Mesothelial cell of epicardium (in vitro differentiated cells): ENCODE measurements around the gene SMCP. TPM values are rescaled to one million over a fixed set of nuclear protein-coding genes. Genes with fewer than 3 reads are reported as not detected.

Experiments
- DNase-seq, 2 experiments: peaks; one replicate each; pipeline ENCODE4 v3.0.0; 2021; ENCODE audit warnings: low spot score in 2 of 2; ENCODE audit not compliant: unreplicated experiment in 2 of 2
- H3K27ac Mint-ChIP-seq: 2 replicates; pipeline ENCODE4 v1.8.0; 2021; ENCODE audit warnings: mixed read lengths
- H3K27me3 Mint-ChIP-seq: 2 replicates; pipeline ENCODE4 v1.8.0; 2021; ENCODE audit warnings: low read depth, mixed read lengths
- H3K36me3 Mint-ChIP-seq: 2 replicates; pipeline ENCODE4 v1.8.0; 2021; ENCODE audit warnings: mixed read lengths
- H3K4me1 Mint-ChIP-seq: 2 replicates; pipeline ENCODE4 v1.8.0; 2021; ENCODE audit warnings: mixed read lengths
- H3K4me3 Mint-ChIP-seq: 2 replicates; pipeline ENCODE4 v1.8.0; 2021; ENCODE audit warnings: mild to moderate bottlenecking, moderate library complexity, mixed read lengths
- H3K9me3 Mint-ChIP-seq: 2 replicates; pipeline ENCODE4 v1.8.0; 2021; ENCODE audit warnings: mixed read lengths
- CTCF ChIP-seq: fragments of 200-600 bp; sonication (generic); IDR thresholded peaks from one replicate; pipeline ENCODE4 v1.5.0; 2021; ENCODE audit warnings: antibody characterized with exemption; ENCODE audit not compliant: unreplicated experiment
- total RNA-seq: library from RNA; stranded (reverse); gene quantifications from 3 replicates; pipeline ENCODE4 v1.2.1, GENCODE V29; 2021

Gene SMCP
- total RNA-seq, 1 donor from 2014 or later = not detected

- Mint-ChIP-seq H3K36me3 (no peaks in the 10 kb centered on the region), H3K27me3 (no peaks in the 10 kb centered on the region), H3K9me3 (peaks cover 52% of the 10 kb centered on the region), H3K4me1 (no peaks in the 10 kb centered on the region), H3K27ac (no peak overlapping the region), H3K4me3 (no peak overlapping the region)
- no peak for DNase-seq
- no peak for TF ChIP-seq CTCF
Observed at GRCh38 chr1:152904688-152905440, 26.7 kb downstream of the SMCP start.

DNA sequence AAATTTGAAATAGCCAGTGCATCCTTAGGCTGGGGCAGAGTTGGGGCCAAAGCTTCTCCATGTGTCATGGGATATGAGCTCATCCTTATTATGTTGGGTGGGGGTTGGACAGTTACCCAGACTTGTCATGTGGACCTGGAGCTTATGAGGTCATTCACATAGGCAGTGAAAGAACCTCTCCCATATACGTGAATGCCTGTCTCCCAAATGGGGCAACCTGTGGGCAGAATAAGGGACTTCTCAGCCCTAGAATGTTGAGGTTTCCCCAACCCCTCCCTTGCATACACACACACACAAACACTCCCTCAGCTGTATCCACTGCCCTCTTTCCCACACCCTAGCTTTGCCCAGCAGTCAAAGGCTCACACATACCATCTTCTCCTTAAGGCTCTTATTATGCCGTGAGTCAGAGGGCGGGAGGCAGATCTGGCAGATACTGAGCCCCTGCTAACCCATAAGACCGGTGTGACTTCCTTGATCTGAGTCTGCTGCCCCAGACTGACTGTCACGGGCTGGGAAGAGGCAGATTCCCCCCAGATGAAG is 28.0 kb downstream of the SMCP start:
- H3K4me1 Mint-ChIP-seq = no peaks in the 10 kb centered on the region
- no peak for TF ChIP-seq CTCF
- H3K36me3 Mint-ChIP-seq = no peaks in the 10 kb centered on the region
- H3K4me3 Mint-ChIP-seq = no peak overlapping the region
- H3K27me3 Mint-ChIP-seq = no peaks in the 10 kb centered on the region
- H3K9me3 Mint-ChIP-seq = peaks cover 45% of the 10 kb centered on the region
- H3K27ac Mint-ChIP-seq = no peak overlapping the region
- no peak for DNase-seq

DNA sequence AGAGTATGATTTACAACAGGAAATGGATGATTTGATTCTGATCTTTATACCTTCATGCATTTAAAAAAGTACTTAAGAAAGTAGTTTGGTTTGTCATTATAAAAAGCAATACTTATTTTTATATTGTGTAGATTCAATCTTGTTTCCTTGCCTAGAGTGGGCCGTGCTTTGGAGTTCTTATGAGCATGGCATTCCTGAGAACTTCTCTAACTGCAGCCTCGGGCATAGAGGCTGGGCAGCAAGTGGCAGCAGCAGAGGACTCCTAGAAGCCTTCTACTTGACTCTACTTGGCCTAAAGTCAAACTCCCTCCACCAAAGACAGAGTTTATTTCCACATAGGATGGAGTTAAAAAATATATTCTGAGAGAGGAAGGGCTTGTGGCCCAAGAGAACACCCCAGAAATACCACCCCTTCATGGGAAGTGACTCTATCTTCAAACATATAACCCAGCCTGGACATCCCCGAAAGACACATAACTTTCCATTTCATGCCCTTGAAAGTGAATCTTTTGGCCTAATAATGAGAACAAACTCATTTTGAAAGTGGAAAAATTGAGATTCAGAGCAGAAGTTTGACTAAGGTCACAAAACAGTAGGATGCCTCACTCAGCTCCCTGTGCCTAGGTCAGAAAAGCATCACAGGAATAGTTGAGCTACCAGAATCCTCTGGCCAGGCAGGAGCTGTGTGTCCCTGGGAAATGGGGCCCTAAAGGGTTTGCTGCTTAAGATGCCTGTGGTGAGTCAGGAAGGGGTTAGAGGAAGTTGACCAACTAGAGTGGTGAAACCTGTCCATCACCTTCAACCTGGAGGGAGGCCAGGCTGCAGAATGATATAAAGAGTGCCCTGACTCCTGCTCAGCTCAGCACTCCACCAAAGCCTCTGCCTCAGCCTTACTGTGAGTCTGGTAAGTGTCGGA is 29.8 kb downstream of the SMCP start, which contains the start of gene IVL:
IVL (plus strand) TSS at position 861 of the 916 bp plus-strand sequence. CDS start 1,252 bp downstream, outside the sequence.
- no peaks in the 10 kb centered on the region for H3K36me3 Mint-ChIP-seq
- H3K4me1 Mint-ChIP-seq = no peaks in the 10 kb centered on the region
- no peaks in the 10 kb centered on the region for H3K27me3 Mint-ChIP-seq
- H3K9me3 Mint-ChIP-seq = peaks cover 51% of the 10 kb centered on the region
- no peak for DNase-seq
- no peak within 1 kb of the TSS for H3K4me3 Mint-ChIP-seq
- H3K27ac Mint-ChIP-seq = no peak within 1 kb of the TSS
- TF ChIP-seq CTCF = no peak

DNA sequence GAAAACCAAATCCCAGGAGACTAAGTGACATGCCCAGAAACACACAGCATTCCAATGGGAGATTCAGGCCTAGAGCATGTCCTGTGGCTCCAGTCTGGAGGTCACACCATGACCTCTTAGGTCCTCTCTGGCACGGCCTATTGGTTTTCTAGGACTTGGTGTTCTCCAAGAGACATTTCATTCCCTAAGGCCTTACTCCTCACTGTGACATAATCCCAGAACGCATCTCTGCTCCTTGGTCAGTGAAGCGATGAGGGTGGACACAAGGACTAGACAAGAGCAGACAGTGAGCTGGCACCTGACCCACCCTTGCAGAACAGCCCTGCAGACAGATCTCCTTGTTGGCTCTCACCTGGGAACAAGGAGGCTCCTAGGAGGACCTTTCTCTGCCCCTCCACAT is 31.1 kb downstream of the SMCP start:
- Mint-ChIP-seq H3K9me3 (peaks cover 48% of the 10 kb centered on the region), H3K4me3 (no peak overlapping the region), H3K36me3 (no peaks in the 10 kb centered on the region), H3K27ac (no peak overlapping the region), H3K4me1 (no peaks in the 10 kb centered on the region), H3K27me3 (no peaks in the 10 kb centered on the region)
- DNase-seq = no peak
- TF ChIP-seq CTCF = no peak

DNA sequence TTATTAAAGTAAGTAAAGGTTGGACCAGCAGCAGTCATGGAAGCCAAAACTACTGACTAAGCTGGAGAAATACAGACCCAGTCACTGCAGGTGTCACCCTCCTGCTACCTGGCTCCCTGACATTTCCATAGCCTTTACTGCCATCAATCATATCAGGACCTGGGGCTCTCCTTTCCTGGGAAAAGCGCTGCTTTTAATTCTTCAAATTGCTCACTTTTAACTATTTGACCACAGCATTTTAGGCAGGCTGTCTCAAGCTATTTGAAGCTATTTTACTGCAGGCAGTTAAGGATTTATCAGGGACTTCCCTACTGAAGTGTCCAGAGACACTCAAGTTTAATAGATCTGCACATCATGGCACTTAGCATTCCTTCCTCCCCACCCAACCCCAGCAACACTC is 34.3 kb downstream of the SMCP start:
- H3K36me3 Mint-ChIP-seq = no peaks in the 10 kb centered on the region
- H3K4me1 Mint-ChIP-seq = no peaks in the 10 kb centered on the region
- H3K27ac Mint-ChIP-seq = no peak overlapping the region
- no peak for TF ChIP-seq CTCF
- no peak overlapping the region for H3K4me3 Mint-ChIP-seq
- H3K27me3 Mint-ChIP-seq = no peaks in the 10 kb centered on the region
- peaks cover 49% of the 10 kb centered on the region for H3K9me3 Mint-ChIP-seq
- no peak for DNase-seq
